SK-N-SH treated with all-trans-retinoic acid at 6 μM for 48 hours (cell line): Measurements from ENCODE around the gene DIDO1.

Experiments
- ATAC-seq: fragments of 200-7000 bp; cut with Tn5 transposase; 3 replicates; pipeline ENCODE4 v1.9.1; 2020; ENCODE audit warnings: mild to moderate bottlenecking, moderate library complexity
- BACH2 ChIP-seq: fragments of 250-450 bp; sonication (Bioruptor Pico); IDR thresholded peaks from 2 replicates; pipeline ENCODE4 v1.9.0; 2021; ENCODE audit warnings: mild to moderate bottlenecking, borderline replicate concordance
- CSDC2 ChIP-seq: fragments of 250-450 bp; sonication (Bioruptor Pico); IDR thresholded peaks from 2 replicates; pipeline ENCODE4 v1.5.0; 2020; ENCODE audit warnings: mild to moderate bottlenecking, moderate library complexity
- ESRRG ChIP-seq: fragments of 250-450 bp; sonication (Bioruptor Pico); IDR thresholded peaks from 2 replicates; pipeline ENCODE4 v1.6.1; 2021; ENCODE audit warnings: mild to moderate bottlenecking
- GLIS3 ChIP-seq: fragments of 250-450 bp; sonication (Bioruptor Pico); IDR thresholded peaks from 2 replicates; pipeline ENCODE4 v1.5.0; 2020; ENCODE audit warnings: mild to moderate bottlenecking, moderate library complexity
- ISL1 ChIP-seq: fragments of 250-450 bp; sonication (Bioruptor Pico); IDR thresholded peaks from 2 replicates; pipeline ENCODE4 v2.1.2; 2022; ENCODE audit warnings: mild to moderate bottlenecking, moderate library complexity
- OSR1 ChIP-seq: fragments of 250-450 bp; sonication (Bioruptor Pico); IDR thresholded peaks from 2 replicates; pipeline ENCODE4 v1.8.0; 2022; ENCODE audit warnings: moderate library complexity, mild to moderate bottlenecking, inconsistent platforms
- PPARA ChIP-seq: fragments of 250-450 bp; sonication (Bioruptor Pico); IDR thresholded peaks from 2 replicates; pipeline ENCODE4 v1.5.0; 2020; ENCODE audit warnings: mild to moderate bottlenecking, borderline replicate concordance
- RARB ChIP-seq: fragments of 250-450 bp; sonication (Bioruptor Pico); IDR thresholded peaks from 2 replicates; pipeline ENCODE4 v1.8.0; 2021; ENCODE audit warnings: mild to moderate bottlenecking, moderate library complexity
- SNAI2 ChIP-seq: fragments of 250-450 bp; sonication (Bioruptor Pico); IDR thresholded peaks from 2 replicates; pipeline ENCODE4 v1.5.0; 2020; ENCODE audit warnings: mild to moderate bottlenecking, moderate library complexity
- TCF4 ChIP-seq: fragments of 250-450 bp; sonication (Bioruptor Pico); IDR thresholded peaks from 2 replicates; pipeline ENCODE4 v1.8.0; 2021; ENCODE audit warnings: mild to moderate bottlenecking, moderate library complexity, borderline replicate concordance
- TOX ChIP-seq: fragments of 250-450 bp; sonication (Bioruptor Pico); IDR thresholded peaks from 2 replicates; pipeline ENCODE4 v1.8.0; 2021; ENCODE audit warnings: mild to moderate bottlenecking, moderate library complexity, borderline replicate concordance
- TSHZ2 ChIP-seq: fragments of 250-450 bp; sonication (Bioruptor Pico); IDR thresholded peaks from 2 replicates; pipeline ENCODE4 v1.5.0; 2020; ENCODE audit warnings: mild to moderate bottlenecking, moderate library complexity
- ZC3H10 ChIP-seq: fragments of 250-450 bp; sonication (Bioruptor Pico); IDR thresholded peaks from 2 replicates; pipeline ENCODE4 v1.5.1; 2021; ENCODE audit warnings: mild to moderate bottlenecking, moderate library complexity
- ZFP30 ChIP-seq: fragments of 450-650 bp; formaldehyde crosslinking; IDR thresholded peaks from 2 replicates; pipeline ENCODE4 v1.5.0; 2022; ENCODE audit warnings: mild to moderate bottlenecking, moderate library complexity
- TF ChIP-seq, protein P1 (sequence below): fragments of 250-450 bp; sonication (Bioruptor Pico); IDR thresholded peaks from 2 replicates; pipeline ENCODE4 v1.5.1; 2021; ENCODE audit warnings: mild to moderate bottlenecking, moderate library complexity
- TF ChIP-seq, protein P2 (sequence below): fragments of 250-450 bp; sonication (Bioruptor Pico); IDR thresholded peaks from 2 replicates; pipeline ENCODE4 v1.5.1; 2020; ENCODE audit warnings: low read depth, mild to moderate bottlenecking, moderate library complexity

DIDO1 gene

GRCh38 chr20:62846166-62846890, 80.0 kb downstream of the DIDO1 start:
- TF ChIP-seq GLIS3 (CRISPR knock-in tag) (no peak), ISL1 (CRISPR knock-in tag) (no peak), CSDC2 (CRISPR knock-in tag) (no peak), RARB (CRISPR knock-in tag) (no peak)
- TF ChIP-seq, protein P1, sequence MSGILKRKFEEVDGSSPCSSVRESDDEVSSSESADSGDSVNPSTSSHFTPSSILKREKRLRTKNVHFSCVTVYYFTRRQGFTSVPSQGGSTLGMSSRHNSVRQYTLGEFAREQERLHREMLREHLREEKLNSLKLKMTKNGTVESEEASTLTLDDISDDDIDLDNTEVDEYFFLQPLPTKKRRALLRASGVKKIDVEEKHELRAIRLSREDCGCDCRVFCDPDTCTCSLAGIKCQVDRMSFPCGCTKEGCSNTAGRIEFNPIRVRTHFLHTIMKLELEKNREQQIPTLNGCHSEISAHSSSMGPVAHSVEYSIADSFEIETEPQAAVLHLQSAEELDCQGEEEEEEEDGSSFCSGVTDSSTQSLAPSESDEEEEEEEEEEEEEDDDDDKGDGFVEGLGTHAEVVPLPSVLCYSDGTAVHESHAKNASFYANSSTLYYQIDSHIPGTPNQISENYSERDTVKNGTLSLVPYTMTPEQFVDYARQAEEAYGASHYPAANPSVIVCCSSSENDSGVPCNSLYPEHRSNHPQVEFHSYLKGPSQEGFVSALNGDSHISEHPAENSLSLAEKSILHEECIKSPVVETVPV (CRISPR knock-in tag) = no peak
- ATAC-seq = no peak

GRCh38 chr20:62845416-62846160, 80.7 kb downstream of the DIDO1 start:
- ATAC-seq = no peak
- no peak for TF ChIP-seq CSDC2 (CRISPR knock-in tag)
- no peak for TF ChIP-seq TSHZ2 (CRISPR knock-in tag)
- TF ChIP-seq ESRRG (CRISPR knock-in tag) = no peak
- TF ChIP-seq GLIS3 (CRISPR knock-in tag) = no peak

DNA sequence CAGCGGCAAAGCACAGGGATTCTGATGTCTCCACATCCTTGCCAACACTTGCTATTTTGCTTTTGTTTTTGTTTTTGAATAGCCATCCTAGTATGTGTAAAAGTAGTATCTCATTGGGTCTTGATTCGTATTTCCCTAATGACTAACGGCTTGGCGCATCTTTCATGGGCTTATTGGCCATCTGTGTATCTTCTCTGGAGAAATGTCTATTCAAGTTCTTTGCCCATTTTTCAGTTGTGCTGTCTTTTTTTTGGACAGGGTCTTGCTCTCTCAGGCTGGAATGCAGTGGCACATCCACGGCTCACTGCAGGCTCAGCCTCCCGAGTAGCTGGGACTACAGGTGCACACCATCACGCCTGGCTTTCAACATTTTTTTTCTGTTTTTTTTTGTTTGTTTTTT, 82.1 kb downstream of the DIDO1 start:
- TF ChIP-seq OSR1 (CRISPR knock-in tag) (no peak), ESRRG (CRISPR knock-in tag) (no peak), TCF4 (CRISPR knock-in tag) (no peak), TSHZ2 (CRISPR knock-in tag) (no peak), ISL1 (CRISPR knock-in tag) (no peak), CSDC2 (CRISPR knock-in tag) (no peak), GLIS3 (CRISPR knock-in tag) (no peak), ZFP30 (CRISPR knock-in tag) (no peak), RARB (CRISPR knock-in tag) (no peak), SNAI2 (CRISPR knock-in tag) (no peak), PPARA (CRISPR knock-in tag) (no peak), ZC3H10 (CRISPR knock-in tag) (no peak), TOX (CRISPR knock-in tag) (no peak)
- TF ChIP-seq, protein P2, sequence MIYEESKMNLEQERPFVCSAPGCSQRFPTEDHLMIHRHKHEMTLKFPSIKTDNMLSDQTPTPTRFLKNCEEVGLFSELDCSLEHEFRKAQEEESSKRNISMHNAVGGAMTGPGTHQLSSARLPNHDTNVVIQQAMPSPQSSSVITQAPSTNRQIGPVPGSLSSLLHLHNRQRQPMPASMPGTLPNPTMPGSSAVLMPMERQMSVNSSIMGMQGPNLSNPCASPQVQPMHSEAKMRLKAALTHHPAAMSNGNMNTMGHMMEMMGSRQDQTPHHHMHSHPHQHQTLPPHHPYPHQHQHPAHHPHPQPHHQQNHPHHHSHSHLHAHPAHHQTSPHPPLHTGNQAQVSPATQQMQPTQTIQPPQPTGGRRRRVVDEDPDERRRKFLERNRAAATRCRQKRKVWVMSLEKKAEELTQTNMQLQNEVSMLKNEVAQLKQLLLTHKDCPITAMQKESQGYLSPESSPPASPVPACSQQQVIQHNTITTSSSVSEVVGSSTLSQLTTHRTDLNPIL (CRISPR knock-in tag) = no peak
- no peak for ATAC-seq

- ATAC-seq = no peak
- TF ChIP-seq BACH2 (CRISPR knock-in tag) = no peak
- TF ChIP-seq ZFP30 (CRISPR knock-in tag) = no peak
- TF ChIP-seq GLIS3 (CRISPR knock-in tag) = no peak
Measured at GRCh38 chr20:62843656-62844055, 82.6 kb downstream of the DIDO1 start.
